ENCODE data around the gene ZNF91.
"Not testable (repeated sequence)": the region's sequence is repeated elsewhere in the genome, so short reads cannot be mapped to it uniquely, and the experiment has no call there.

ZNF91 gene

DNA sequence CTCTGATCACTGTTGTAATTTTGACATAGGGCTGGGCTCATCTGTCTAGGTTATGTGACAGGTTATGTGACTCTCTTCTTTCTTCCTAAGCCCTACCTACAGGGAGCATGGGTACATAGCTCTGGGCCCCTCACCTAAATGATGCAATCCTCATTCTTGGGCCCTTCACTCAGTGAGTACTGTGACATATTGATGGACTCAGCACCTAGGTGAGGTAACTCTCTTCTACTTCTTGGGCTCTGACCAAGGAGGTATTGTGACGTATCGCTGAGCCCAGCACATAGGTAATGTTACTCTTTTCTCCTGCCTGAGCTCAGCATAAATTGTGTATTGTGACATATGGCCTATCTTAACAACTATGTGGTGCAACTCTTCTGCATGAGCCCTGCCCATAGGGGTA, 76.3 kb downstream of the ZNF91 start:
- not testable (repeated sequence) for DNase-seq (ENCODE audit: low read depth in 2 of 2)

DNA sequence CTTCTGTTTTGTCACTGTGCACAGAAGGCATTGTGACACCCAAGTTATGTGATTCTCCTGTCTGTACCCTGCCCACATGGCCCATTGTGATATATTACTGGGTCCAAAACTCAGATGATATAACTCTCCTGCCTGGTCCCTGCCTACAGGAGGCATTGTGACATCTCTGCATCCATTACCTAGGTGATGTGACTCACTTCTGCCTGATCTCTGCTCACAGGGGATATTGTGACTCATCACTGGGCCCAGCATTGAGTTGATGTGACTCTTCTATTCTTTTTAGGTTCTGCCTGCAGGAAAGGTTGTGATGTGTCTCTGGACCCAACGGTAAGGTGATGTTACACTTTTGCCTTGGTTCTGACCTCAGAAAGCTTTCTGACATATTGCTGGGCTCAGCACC, 77.1 kb downstream of the ZNF91 start:
- DNase-seq (ENCODE audit: low read depth in 2 of 2), result no peak

DNA sequence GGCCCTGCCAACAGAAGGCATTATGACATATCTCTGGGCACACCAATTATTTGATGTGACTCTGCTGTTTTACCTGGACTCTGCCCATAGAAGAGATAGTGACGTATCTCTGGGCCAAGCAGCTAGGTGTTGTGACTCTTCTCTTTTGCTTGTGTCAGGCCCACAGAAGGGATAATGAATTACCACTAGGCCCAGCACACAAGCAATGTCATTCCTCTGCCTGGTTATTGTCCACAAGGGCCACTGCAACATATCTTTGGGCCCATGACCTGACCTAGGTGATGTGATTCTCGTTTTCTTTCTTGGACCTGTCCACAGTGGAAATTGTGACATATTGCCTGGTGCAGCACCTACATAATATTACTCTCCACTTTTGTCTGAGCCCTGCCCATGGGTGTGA, 80.0 kb downstream of the ZNF91 start:
- no peak for DNase-seq (ENCODE audit: low read depth in 2 of 2)

DNA sequence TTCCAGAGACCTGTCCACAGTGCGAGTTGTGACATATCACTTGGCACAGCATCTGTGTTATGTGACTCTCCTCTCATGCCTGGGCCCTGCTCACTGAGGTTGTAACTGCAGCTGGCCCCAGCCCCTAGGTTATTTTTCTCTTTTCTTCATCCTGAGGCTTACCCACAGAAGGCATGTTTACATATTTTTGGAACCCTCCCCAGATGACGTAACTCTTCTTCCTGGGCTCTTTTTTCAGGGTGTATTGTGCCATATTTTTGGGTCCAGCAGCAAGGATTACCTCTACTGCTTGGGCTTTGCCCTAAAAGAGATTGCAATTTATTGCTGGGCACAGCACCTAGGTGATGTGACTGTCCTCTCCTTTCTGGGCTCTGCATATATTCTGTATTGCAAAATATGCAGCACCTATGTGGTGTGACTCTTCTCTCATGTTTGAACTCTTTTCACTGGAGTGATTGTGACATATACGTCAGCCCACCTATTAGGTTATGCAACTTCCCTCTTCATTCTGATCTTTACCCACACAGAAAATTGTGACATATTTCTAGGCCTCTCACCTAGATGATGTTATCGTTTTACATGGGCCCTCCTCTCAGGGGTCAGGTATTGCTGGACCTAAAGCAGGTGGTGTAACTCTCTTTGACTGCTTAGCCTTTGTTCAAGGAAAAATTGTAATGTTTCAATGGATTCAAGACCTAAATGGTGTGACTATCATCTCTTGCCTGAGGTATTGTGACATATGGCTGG, 80.6 kb downstream of the ZNF91 start:
- no peak for DNase-seq (ENCODE audit: low read depth in 2 of 2)

GRCh38 chr19:23313196-23313595, 82.1 kb downstream of the ZNF91 start:
- DNase-seq (ENCODE audit: low read depth in 2 of 2), result no peak

DNA sequence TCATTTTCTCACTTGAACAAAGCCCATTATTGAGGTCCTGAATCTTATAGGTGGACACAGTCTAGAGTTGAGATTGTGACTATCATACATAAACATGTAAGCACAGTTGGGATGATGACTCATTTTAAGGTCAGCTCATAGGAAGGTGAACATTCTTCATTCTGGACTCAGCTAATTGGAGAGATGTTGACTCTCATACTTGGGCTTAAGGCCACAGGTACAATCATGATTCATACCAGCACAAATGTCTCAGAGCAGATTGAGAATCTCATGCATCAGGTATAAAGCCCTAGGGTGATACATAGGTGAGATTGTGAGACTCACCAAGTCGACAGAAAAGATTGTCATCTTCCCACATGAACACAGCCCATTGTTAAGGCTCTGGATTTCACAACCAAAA, 82.8 kb downstream of the ZNF91 start:
- DNase-seq (ENCODE audit: low read depth in 2 of 2), result no peak

- no peak for DNase-seq (ENCODE audit: low read depth in 2 of 2)
Measured at GRCh38 chr19:23311551-23311950, 83.7 kb downstream of the ZNF91 start.

- DNase-seq (ENCODE audit: low read depth in 2 of 2), result no peak
Measured at GRCh38 chr19:23310729-23311211, 84.5 kb downstream of the ZNF91 start.

DNA sequence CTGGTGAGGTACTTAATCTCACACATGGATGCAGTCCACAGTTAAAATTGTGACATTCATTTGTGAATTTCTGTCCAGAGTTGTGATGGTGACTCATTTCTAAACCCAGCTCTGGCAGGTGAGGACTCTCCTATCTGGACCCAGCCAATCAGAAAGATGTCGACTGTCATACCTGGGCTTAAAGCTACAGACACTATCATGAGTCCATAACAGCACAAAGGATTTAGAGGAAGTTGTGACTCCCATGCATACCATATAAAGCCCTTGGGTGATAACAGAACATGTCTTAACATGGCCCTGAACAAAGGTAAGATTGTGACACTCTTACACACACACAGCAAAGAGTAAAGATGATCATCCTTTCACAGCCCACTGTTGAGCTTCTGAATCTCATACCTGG, 85.3 kb downstream of the ZNF91 start:
- DNase-seq (ENCODE audit: low read depth in 2 of 2), result no peak

GRCh38 chr19:23305555-23305954, 89.7 kb downstream of the ZNF91 start:
- no peak for DNase-seq (ENCODE audit: low read depth in 2 of 2)

- DNase-seq (ENCODE audit: low read depth in 2 of 2), result no peak
Measured at GRCh38 chr19:23304238-23304637, 91.0 kb downstream of the ZNF91 start.

GRCh38 chr19:23294141-23294540, 101.1 kb downstream of the ZNF91 start:
- no peak for DNase-seq (ENCODE audit: low read depth in 2 of 2)

GRCh38 chr19:23289966-23290365, 105.3 kb downstream of the ZNF91 start:
- not testable (repeated sequence) for DNase-seq (ENCODE audit: low read depth in 2 of 2)
